HepG2 (cell line): ENCODE data around the gene PSENEN. TPM values are rescaled to one million over a fixed set of nuclear protein-coding genes. Genes with fewer than 3 reads are reported as not detected.

Source experiments
- BRD4 ChIP-seq: sonication (generic); formaldehyde crosslinking; IDR thresholded peaks from 2 replicates; pipeline ENCODE4 v1.4.0; 2020; ENCODE audit warnings: missing genetic modification reagents
- ELF1 ChIP-seq: sonication (generic); formaldehyde crosslinking; IDR thresholded peaks from 2 replicates; pipeline ENCODE4 v1.4.0; 2020; ENCODE audit warnings: missing genetic modification reagents
- HHEX ChIP-seq: IDR thresholded peaks from 2 replicates; pipeline ENCODE4 v1.6.1; 2016; ENCODE audit warnings: control low read depth
- KMT2B ChIP-seq: IDR thresholded peaks from 2 replicates; pipeline ENCODE4 v1.6.1; 2016; ENCODE audit warnings: missing genetic modification reagents, missing compliant biosample characterization
- SP140L ChIP-seq: sonication (generic); formaldehyde crosslinking; IDR thresholded peaks from 2 replicates; pipeline ENCODE4 v1.4.0; 2020; ENCODE audit warnings: missing genetic modification reagents, borderline replicate concordance
- U2AF2 ChIP-seq: fragments of 200-400 bp; formaldehyde crosslinking; IDR thresholded peaks from 2 replicates; pipeline ENCODE4 v1.6.1; 2017; ENCODE audit warnings: low read depth, mild to moderate bottlenecking, low read length
- ZBTB34 ChIP-seq: sonication (generic); formaldehyde crosslinking; IDR thresholded peaks from 2 replicates; pipeline ENCODE4 v1.8.0; 2022; ENCODE audit warnings: mild to moderate bottlenecking, missing genetic modification reagents
- ZFP90 ChIP-seq: sonication (generic); formaldehyde crosslinking; IDR thresholded peaks from 2 replicates; pipeline ENCODE4 v1.8.0; 2022; ENCODE audit warnings: missing genetic modification reagents, mild to moderate bottlenecking, inconsistent platforms, borderline replicate concordance
- ZFYVE20 ChIP-seq: sonication (generic); formaldehyde crosslinking; IDR thresholded peaks from 2 replicates; pipeline ENCODE4 v1.8.0; 2023; ENCODE audit warnings: low read depth, mild to moderate bottlenecking, moderate library complexity, missing genetic modification reagents, borderline replicate concordance
- ZGPAT ChIP-seq: IDR thresholded peaks from 2 replicates; pipeline ENCODE4 v1.6.1; 2016; ENCODE audit warnings: mild to moderate bottlenecking
- ZNF142 ChIP-seq: sonication (generic); formaldehyde crosslinking; IDR thresholded peaks from 2 replicates; pipeline ENCODE4 v1.4.0; 2020; ENCODE audit warnings: missing genetic modification reagents
- ZNF205 ChIP-seq: IDR thresholded peaks from 2 replicates; pipeline ENCODE4 v1.6.1; 2018; ENCODE audit warnings: missing biosample characterization, missing genetic modification reagents
- ZNF263 ChIP-seq: sonication (generic); formaldehyde crosslinking; IDR thresholded peaks from 2 replicates; pipeline ENCODE4 v1.4.0; 2020; ENCODE audit warnings: missing genetic modification reagents
- ZNF281 ChIP-seq: sonication (generic); formaldehyde crosslinking; IDR thresholded peaks from 2 replicates; pipeline ENCODE4 v1.4.0; 2020; ENCODE audit warnings: missing genetic modification reagents, borderline replicate concordance
- ZNF460 ChIP-seq: sonication (generic); formaldehyde crosslinking; IDR thresholded peaks from 2 replicates; pipeline ENCODE4 v1.5.1; 2020; ENCODE audit warnings: missing genetic modification reagents, mild to moderate bottlenecking, borderline replicate concordance
- ZNF577 ChIP-seq: sonication (generic); formaldehyde crosslinking; IDR thresholded peaks from 2 replicates; pipeline ENCODE4 v1.4.0; 2020; ENCODE audit warnings: mild to moderate bottlenecking, low read depth, missing genetic modification reagents, borderline replicate concordance
- ZNF724P ChIP-seq: sonication (generic); formaldehyde crosslinking; IDR thresholded peaks from 2 replicates; pipeline ENCODE4 v1.8.0; 2022; ENCODE audit warnings: missing genetic modification reagents, borderline replicate concordance
- ZNF746 ChIP-seq: sonication (generic); formaldehyde crosslinking; IDR thresholded peaks from 2 replicates; pipeline ENCODE4 v1.8.0; 2022; ENCODE audit warnings: mild to moderate bottlenecking, missing genetic modification reagents
- polyA plus RNA-seq, 8 experiments: library from polyadenylated mRNA; depleted of rRNA in 3 of 8; stranded (reverse) in 7 of 8; unstranded in 1 of 8; fragments of >200 nt; fragmentation: Illumina TruSeq in 4 of 8; extraction: Trizol in 4 of 8; gene quantifications; 2 replicates each; pipeline versions ENCODE4 v1.2.1 to v1.2.3, GENCODE V29; 2011 to 2016; ENCODE audit warnings: low read depth in 4 of 8, missing spikeins in 1 of 8, mixed read lengths in 1 of 8; ENCODE audit not compliant: insufficient read depth in 1 of 8
- total RNA-seq, 5 experiments: library from RNA; depleted of rRNA; stranded (reverse); fragments of >200 nt; fragmentation: Illumina TruSeq; extraction: Trizol; gene quantifications; 2 replicates each; pipeline ENCODE4 v1.2.3, GENCODE V29; 2016; ENCODE audit warnings: low read depth in 1 of 5

PSENEN gene
- total and polyA plus RNA-seq, 2 of the 13 experiments (the other 11 are each of a cell fraction or from before 2014, with no cell fraction given), result 16.9 to 34.2 TPM

- no peak for TF ChIP-seq ZNF746
- no peak; the same call in 1 of the 2 replicates for TF ChIP-seq ELF1 (CRISPR knock-in tag)
- TF ChIP-seq ZFYVE20 (CRISPR knock-in tag), result no peak
- no peak for TF ChIP-seq ZNF460 (CRISPR knock-in tag)
- 0 out of 2 replicates have a peak, but pooled peaks have one; percentile 66 for TF ChIP-seq BRD4 (CRISPR knock-in tag)
- TF ChIP-seq ZGPAT, result peak; percentile 43
- TF ChIP-seq HHEX (CRISPR knock-in tag), result no peak
- no peak; the same call in 1 of the 2 replicates for TF ChIP-seq ZNF142 (CRISPR knock-in tag)
- 0 out of 2 replicates have a peak, but pooled peaks have one; percentile 65 for TF ChIP-seq ZFP90 (CRISPR knock-in tag)
- 0 out of 2 replicates have a peak, but pooled peaks have one; percentile 8 for TF ChIP-seq KMT2B
- no peak for TF ChIP-seq ZBTB34
- TF ChIP-seq ZNF577 (CRISPR knock-in tag), result no peak
- peak; percentile 68 for TF ChIP-seq ZNF263 (CRISPR knock-in tag)
- TF ChIP-seq SP140L (CRISPR knock-in tag), result no peak
- no peak for TF ChIP-seq ZNF281 (CRISPR knock-in tag)
- TF ChIP-seq U2AF2, result no peak
- TF ChIP-seq ZNF205, result no peak
- peak; percentile 52; the same call in 1 of the 2 replicates for TF ChIP-seq ZNF724P (CRISPR knock-in tag)
These were observed 43.0 kb upstream of the PSENEN start (continued) for GRCh38 chr19:35702223-35703012.
